ENCODE measurements around the gene PRR11. TPM values are rescaled to one million over a fixed set of nuclear protein-coding genes. Genes with fewer than 3 reads are reported as not detected.

Gene PRR11
- total and polyA plus RNA-seq, 2 of the 8 experiments (the other 6 are each of a cell fraction or from before 2014, with no cell fraction given): 32.7 to 83.0 TPM

DNA sequence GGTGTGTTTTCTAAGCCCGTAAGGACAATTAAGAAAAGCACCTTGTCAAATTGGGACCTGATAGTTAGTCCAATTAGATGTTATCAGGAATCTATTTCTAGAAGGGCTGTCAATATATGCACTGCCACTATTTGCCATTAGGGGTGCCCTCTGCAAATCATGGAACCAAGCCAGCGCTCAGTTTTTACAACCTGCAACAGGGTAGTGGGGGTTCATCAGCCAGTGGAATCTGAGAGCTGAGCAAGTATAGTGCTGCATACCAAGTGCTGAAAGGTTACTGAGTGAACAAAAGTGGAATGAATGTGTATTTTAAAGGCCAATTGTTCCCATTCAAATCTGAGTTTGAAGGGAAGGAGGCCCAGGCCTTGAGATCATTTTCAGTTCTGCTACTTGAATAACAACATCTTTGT, 10.4 kb downstream of the PRR11 start (continued):
- TF ChIP-seq HDAC2 (IDR thresholded peaks at IDR 0.05; ENCODE audit: borderline replicate concordance in 1 of 2, low read depth in 2 of 2, low read length in 2 of 2): no peak
- TF ChIP-seq CBX5 (IDR thresholded peaks at IDR 0.05; ENCODE audit: low read depth, low read length): no peak
- peak in 1 of 2 experiments; percentile 20; a peak in 1 of 3 replicates for TF ChIP-seq POLR2A (IDR thresholded peaks at IDR 0.05; ENCODE audit: control extremely low read depth in 1 of 2, low read depth in 2 of 2, low read length in 2 of 2)
- TF ChIP-seq CHD2 (IDR thresholded peaks at IDR 0.05; ENCODE audit: low read length): no peak
- no peak for TF ChIP-seq MAFK (IDR thresholded peaks at IDR 0.05; ENCODE audit: low read depth, low read length)
- TF ChIP-seq RFX5 (IDR thresholded peaks at IDR 0.05; ENCODE audit: borderline replicate concordance, low read depth, low read length): no peak
- TF ChIP-seq KDM5A (IDR thresholded peaks at IDR 0.05; ENCODE audit: low read length): no peak
- TF ChIP-seq, protein P1, sequence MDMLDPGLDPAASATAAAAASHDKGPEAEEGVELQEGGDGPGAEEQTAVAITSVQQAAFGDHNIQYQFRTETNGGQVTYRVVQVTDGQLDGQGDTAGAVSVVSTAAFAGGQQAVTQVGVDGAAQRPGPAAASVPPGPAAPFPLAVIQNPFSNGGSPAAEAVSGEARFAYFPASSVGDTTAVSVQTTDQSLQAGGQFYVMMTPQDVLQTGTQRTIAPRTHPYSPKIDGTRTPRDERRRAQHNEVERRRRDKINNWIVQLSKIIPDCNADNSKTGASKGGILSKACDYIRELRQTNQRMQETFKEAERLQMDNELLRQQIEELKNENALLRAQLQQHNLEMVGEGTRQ (IDR thresholded peaks at IDR 0.05; ENCODE audit: low read length): no peak
- no peak for TF ChIP-seq RXRA (IDR thresholded peaks at IDR 0.05; ENCODE audit: insufficient read depth, low read depth, low read length)
- no peak for TF ChIP-seq RBBP5 (IDR thresholded peaks at IDR 0.05; ENCODE audit: borderline replicate concordance, low read depth, low read length)
- TF ChIP-seq KDM4A (IDR thresholded peaks at IDR 0.05; ENCODE audit: low read depth, low read length, severe bottlenecking): no peak
- TF ChIP-seq SUZ12 (IDR thresholded peaks at IDR 0.05; ENCODE audit: low read length): no peak
- TF ChIP-seq GTF2F1 (IDR thresholded peaks at IDR 0.05; ENCODE audit: borderline replicate concordance, low read depth, low read length): no peak
- TF ChIP-seq SIRT6 (IDR thresholded peaks at IDR 0.05; ENCODE audit: low read length): no peak
- no peak for TF ChIP-seq SRF (IDR thresholded peaks at IDR 0.05; ENCODE audit: low read depth, low read length)
- peak; percentile 48; the same call in 1 of the 2 replicates for TF ChIP-seq TEAD4 (IDR thresholded peaks at IDR 0.05; ENCODE audit: low read depth, low read length)

Measured in H1 (cell line).